Smooth muscle cell (in vitro differentiated cells): ENCODE data around the gene CAPRIN1. TPM values are rescaled to one million over a fixed set of nuclear protein-coding genes. Genes with fewer than 3 reads are reported as not detected.

Source experiments
- DNase-seq: peaks from one replicate; lab custom pipeline; 2025; ENCODE audit not compliant: unreplicated experiment; lab: John Stamatoyannopoulos, UW
- H2AFZ ChIP-seq: fragments of 200-600 bp; sonication (generic); 2 replicates; pipeline ENCODE4 v1.6.0; 2016; ENCODE audit warnings: antibody characterized with exemption, low read depth, mild to moderate bottlenecking
- H3F3A ChIP-seq: fragments of 200-600 bp; sonication (generic); 2 replicates; pipeline ENCODE4 v1.6.0; 2017; ENCODE audit warnings: antibody characterized with exemption, low read depth
- H3K27ac ChIP-seq: fragments of 200-600 bp; sonication (generic); 2 replicates; pipeline ENCODE4 v1.5.1; 2016; ENCODE audit warnings: low read depth, mild to moderate bottlenecking
- H3K27me3 ChIP-seq: fragments of 200-600 bp; sonication (generic); 2 replicates; pipeline ENCODE4 v1.6.1; 2016; ENCODE audit warnings: low read depth, mild to moderate bottlenecking
- H3K36me3 ChIP-seq: fragments of 200-600 bp; sonication (generic); 2 replicates; pipeline ENCODE4 v1.5.1; 2016; ENCODE audit warnings: low read depth
- H3K4me1 ChIP-seq: fragments of 200-600 bp; sonication (generic); 2 replicates; pipeline ENCODE4 v1.5.1; 2016; ENCODE audit warnings: low read depth
- H3K4me2 ChIP-seq: fragments of 200-600 bp; sonication (generic); 2 replicates; pipeline ENCODE4 v1.6.0; 2016; ENCODE audit warnings: mild to moderate bottlenecking
- H3K4me3 ChIP-seq: fragments of 200-600 bp; sonication (generic); 2 replicates; pipeline ENCODE4 v1.5.1; 2016; ENCODE audit warnings: mild to moderate bottlenecking
- H3K79me2 ChIP-seq: fragments of 200-600 bp; sonication (generic); 2 replicates; pipeline ENCODE4 v1.6.0; 2016; ENCODE audit warnings: low read depth, mild to moderate bottlenecking
- H3K9ac ChIP-seq: fragments of 200-600 bp; sonication (generic); 2 replicates; pipeline ENCODE4 v1.6.0; 2016; ENCODE audit warnings: low read depth
- H3K9me3 ChIP-seq: fragments of 200-600 bp; sonication (generic); replicated peaks from 2 replicates; pipeline ENCODE4 v1.5.1; 2016; ENCODE audit warnings: low read depth
- H4K20me1 ChIP-seq: fragments of 200-600 bp; sonication (generic); 2 replicates; pipeline ENCODE4 v1.6.0; 2016; ENCODE audit warnings: low read depth
- CTCF ChIP-seq: fragments of 200-600 bp; sonication (generic); IDR thresholded peaks from 2 replicates; pipeline ENCODE4 v1.5.1; 2017; ENCODE audit warnings: borderline replicate concordance, mild to moderate bottlenecking, antibody characterized with exemption; ENCODE audit not compliant: insufficient read depth, poor library complexity, severe bottlenecking
- WGBS: methylation state at CpG from one replicate; pipeline ENCODE4 v1.1.7; 2016; ENCODE audit warnings: low lambda C conversion rate; 5-methylcytosine and 5-hydroxymethylcytosine counted together
- polyA plus RNA-seq: library from polyadenylated mRNA; unstranded; fragments of >200 nt; fragmentation: Nextera tagmentation; extraction: Ambion mirVana; gene quantifications from 2 replicates; pipeline ENCODE4 v1.2.1, GENCODE V29; 2016
- total RNA-seq: library from RNA; depleted of rRNA; stranded (reverse); fragments of >200 nt; gene quantifications from 2 replicates; pipeline ENCODE4 v1.2.3, GENCODE V29; 2014

Gene CAPRIN1
- total and polyA plus RNA-seq, 2 experiments from 2014 or later = 93.9 to 215 TPM

- peaks cover 32% of the 10 kb centered on the region for H4K20me1 ChIP-seq
- no peaks in the 10 kb centered on the region for H3F3A ChIP-seq
- no peaks in the 10 kb centered on the region for H3K4me1 ChIP-seq
- no peak overlapping the region for H2AFZ ChIP-seq
- no peaks in the 10 kb centered on the region for H3K36me3 ChIP-seq
- H3K27ac ChIP-seq = no peak overlapping the region
- no peak overlapping the region for H3K4me2 ChIP-seq
- H3K27me3 ChIP-seq = no peaks in the 10 kb centered on the region
- H3K9ac ChIP-seq = no peak overlapping the region
- H3K79me2 ChIP-seq = no peaks in the 10 kb centered on the region
- WGBS = 34% methylated on average over 6 of the region's 6 CpGs
- H3K9me3 ChIP-seq = no peaks in the 10 kb centered on the region
- H3K4me3 ChIP-seq = no peak overlapping the region
- no peak for TF ChIP-seq CTCF
- no peak for DNase-seq
Observed at GRCh38 chr11:34150494-34151151, 99.1 kb downstream of the CAPRIN1 start.

Other genes starting within 250 kb of the CAPRIN1 start
- gene LMO2, start 159.7 kb upstream of the CAPRIN1 start, total RNA-seq = 1.8 and 2.7 TPM in 2 replicates
- 3.8 and 5.8 TPM in 2 replicates for gene LMO2, start 159.7 kb upstream of the CAPRIN1 start, polyA plus RNA-seq
- 20.9 and 21.2 TPM in 2 replicates for gene NAT10, start 53.9 kb downstream of the CAPRIN1 start, total RNA-seq
- gene NAT10, start 53.9 kb downstream of the CAPRIN1 start, polyA plus RNA-seq = 13.2 and 16.4 TPM in 2 replicates